NT2/D1 (cell line): ENCODE measurements around the gene WNT3A.

ENCODE experiments used
- SUZ12 ChIP-seq: IDR thresholded peaks from 2 replicates; pipeline ENCODE4 v1.6.1; 2011; ENCODE audit not compliant: insufficient read length, insufficient read depth; ENCODE audit errors: extremely low read depth
- ZNF274 ChIP-seq: IDR thresholded peaks from 2 replicates; pipeline ENCODE4 v1.6.1; 2011; ENCODE audit warnings: mild to moderate bottlenecking, low read depth, low read length

- no peak for TF ChIP-seq SUZ12
- TF ChIP-seq ZNF274, result no peak
Measured at GRCh38 chr1:228018125-228018398, 11.3 kb downstream of the WNT3A start.
